HepG2 (cell line): ENCODE data around the gene NKD2. TPM values are rescaled to one million over a fixed set of nuclear protein-coding genes. Genes with fewer than 3 reads are reported as not detected.
A peak's percentile ranks its signal among the peaks of the same experiment; 100 is the strongest.

Experiments
- BCL3 ChIP-seq: sonication (generic); formaldehyde crosslinking; IDR thresholded peaks from 2 replicates; pipeline ENCODE4 v1.5.1; 2020; ENCODE audit warnings: mild to moderate bottlenecking, missing genetic modification reagents, moderate library complexity
- EZH2 ChIP-seq: conservative IDR thresholded peaks from 2 replicates; pipeline ENCODE4 v1.6.1; 2012; ENCODE audit warnings: mild to moderate bottlenecking, low read depth, low read length, moderate library complexity
- JUNB ChIP-seq: sonication (generic); formaldehyde crosslinking; IDR thresholded peaks from 2 replicates; pipeline ENCODE4 v1.8.0; 2022; ENCODE audit warnings: missing genetic modification reagents, mild to moderate bottlenecking, borderline replicate concordance
- KDM5A ChIP-seq: fragments of 200-600 bp; sonication (generic); IDR thresholded peaks from 2 replicates; pipeline ENCODE4 v1.7.0; 2018; ENCODE audit warnings: antibody characterized with exemption, mild to moderate bottlenecking, low read length, borderline replicate concordance
- MYC ChIP-seq: sonication (generic); formaldehyde crosslinking; IDR thresholded peaks from 2 replicates; pipeline ENCODE4 v1.9.0; 2021; ENCODE audit warnings: missing genetic modification reagents, borderline replicate concordance
- NFE2L2 ChIP-seq: fragments of 150-350 bp; IDR thresholded peaks from 2 replicates; pipeline ENCODE4 v1.6.1; 2014; ENCODE audit warnings: low read length
- PRDM10 ChIP-seq: sonication (generic); formaldehyde crosslinking; IDR thresholded peaks from 2 replicates; pipeline ENCODE4 v1.4.0; 2020; ENCODE audit warnings: low read depth, missing genetic modification reagents
- RNF2 ChIP-seq: fragments of 450-650 bp; conservative IDR thresholded peaks from 2 replicates; pipeline ENCODE4 v1.6.1; 2016; ENCODE audit warnings: low read depth
- RXRA ChIP-seq: sonication (generic); formaldehyde crosslinking; IDR thresholded peaks from 2 replicates; pipeline ENCODE4 v1.5.1; 2020; ENCODE audit warnings: missing genetic modification reagents
- SOX6 ChIP-seq, 2 experiments: fragments of 450-650 bp in 1 of 2; sonication (generic) in 1 of 2; formaldehyde crosslinking in 1 of 2; IDR thresholded peaks; 2 replicates each; pipeline versions ENCODE4 v1.4.0 to v1.6.1; 2017 to 2020; ENCODE audit warnings: antibody characterized with exemption in 1 of 2, mild to moderate bottlenecking in 1 of 2, missing genetic modification reagents in 1 of 2
- TFAP4 ChIP-seq: sonication (generic); IDR thresholded peaks from 2 replicates; pipeline ENCODE4 v1.6.1; 2016; ENCODE audit warnings: low read depth, borderline replicate concordance
- ZNF160 ChIP-seq: sonication (generic); formaldehyde crosslinking; IDR thresholded peaks from 2 replicates; pipeline ENCODE4 v1.8.0; 2022; ENCODE audit warnings: mild to moderate bottlenecking, inconsistent platforms, missing genetic modification reagents
- ZNF354B ChIP-seq: sonication (generic); formaldehyde crosslinking; IDR thresholded peaks from 2 replicates; pipeline ENCODE4 v1.8.0; 2022; ENCODE audit warnings: mild to moderate bottlenecking, missing genetic modification reagents
- ZNF878 ChIP-seq: sonication (generic); formaldehyde crosslinking; IDR thresholded peaks from 2 replicates; pipeline ENCODE4 v1.8.1; 2023; ENCODE audit warnings: mild to moderate bottlenecking, missing genetic modification reagents, moderate library complexity
- polyA plus RNA-seq, 8 experiments: library from polyadenylated mRNA; depleted of rRNA in 3 of 8; stranded (reverse) in 7 of 8; unstranded in 1 of 8; fragments of >200 nt; fragmentation: Illumina TruSeq in 4 of 8; extraction: Trizol in 4 of 8; gene quantifications; 2 replicates each; pipeline versions ENCODE4 v1.2.1 to v1.2.3, GENCODE V29; 2011 to 2016; ENCODE audit warnings: low read depth in 4 of 8, missing spikeins in 1 of 8, mixed read lengths in 1 of 8; ENCODE audit not compliant: insufficient read depth in 1 of 8
- total RNA-seq, 5 experiments: library from RNA; depleted of rRNA; stranded (reverse); fragments of >200 nt; fragmentation: Illumina TruSeq; extraction: Trizol; gene quantifications; 2 replicates each; pipeline ENCODE4 v1.2.3, GENCODE V29; 2016; ENCODE audit warnings: low read depth in 1 of 5
- TF ChIP-seq, protein P1 (sequence below): sonication (generic); formaldehyde crosslinking; IDR thresholded peaks from 2 replicates; pipeline ENCODE4 v1.4.0; 2020; ENCODE audit warnings: missing genetic modification reagents, mild to moderate bottlenecking, borderline replicate concordance
- TF ChIP-seq, protein P2 (sequence below): IDR thresholded peaks from 2 replicates; pipeline ENCODE4 v1.6.1; 2016

NKD2 gene
- total and polyA plus RNA-seq, 2 of the 13 experiments (the other 11 are each of a cell fraction or from before 2014, with no cell fraction given), result 0.53 to 0.82 TPM

- no peak for TF ChIP-seq ZNF160 (CRISPR knock-in tag)
- TF ChIP-seq ZNF354B (CRISPR knock-in tag), result no peak
- TF ChIP-seq ZNF878 (CRISPR knock-in tag), result no peak
- no peak for TF ChIP-seq PRDM10 (CRISPR knock-in tag)
- TF ChIP-seq JUNB, result no peak
- TF ChIP-seq, protein P1, sequence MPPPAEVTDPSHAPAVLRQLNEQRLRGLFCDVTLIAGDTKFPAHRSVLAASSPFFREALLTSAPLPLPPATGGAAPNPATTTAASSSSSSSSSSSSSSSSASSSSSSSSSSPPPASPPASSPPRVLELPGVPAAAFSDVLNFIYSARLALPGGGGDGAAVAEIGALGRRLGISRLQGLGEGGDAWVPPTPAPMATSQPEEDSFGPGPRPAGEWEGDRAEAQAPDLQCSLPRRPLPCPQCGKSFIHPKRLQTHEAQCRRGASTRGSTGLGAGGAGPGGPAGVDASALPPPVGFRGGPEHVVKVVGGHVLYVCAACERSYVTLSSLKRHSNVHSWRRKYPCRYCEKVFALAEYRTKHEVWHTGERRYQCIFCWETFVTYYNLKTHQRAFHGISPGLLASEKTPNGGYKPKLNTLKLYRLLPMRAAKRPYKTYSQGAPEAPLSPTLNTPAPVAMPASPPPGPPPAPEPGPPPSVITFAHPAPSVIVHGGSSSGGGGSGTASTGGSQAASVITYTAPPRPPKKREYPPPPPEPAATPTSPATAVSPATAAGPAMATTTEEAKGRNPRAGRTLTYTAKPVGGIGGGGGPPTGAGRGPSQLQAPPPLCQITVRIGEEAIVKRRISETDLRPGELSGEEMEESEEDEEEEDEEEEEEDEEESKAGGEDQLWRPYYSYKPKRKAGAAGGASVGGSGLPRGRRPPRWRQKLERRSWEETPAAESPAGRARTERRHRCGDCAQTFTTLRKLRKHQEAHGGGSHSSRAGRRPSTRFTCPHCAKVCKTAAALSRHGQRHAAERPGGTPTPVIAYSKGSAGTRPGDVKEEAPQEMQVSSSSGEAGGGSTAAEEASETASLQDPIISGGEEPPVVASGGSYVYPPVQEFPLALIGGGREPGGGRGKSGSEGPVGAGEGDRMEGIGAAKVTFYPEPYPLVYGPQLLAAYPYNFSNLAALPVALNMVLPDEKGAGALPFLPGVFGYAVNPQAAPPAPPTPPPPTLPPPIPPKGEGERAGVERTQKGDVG (CRISPR knock-in tag), result no peak
- TF ChIP-seq EZH2, result peak; percentile 86; the same call in 1 of the 2 replicates
- no peak for TF ChIP-seq TFAP4
- TF ChIP-seq MYC (CRISPR knock-in tag), result peak; percentile 29; the same call in 1 of the 2 replicates
- no peak for TF ChIP-seq RXRA (CRISPR knock-in tag)
- no peak for TF ChIP-seq SOX6 (IDR thresholded peaks at IDR 0.05)
- peak; percentile 19; the same call in 1 of the 2 replicates for TF ChIP-seq SOX6 (CRISPR knock-in tag; IDR thresholded peaks at IDR 0.05)
- no peak for TF ChIP-seq KDM5A
- TF ChIP-seq NFE2L2, result no peak
- TF ChIP-seq, protein P2, sequence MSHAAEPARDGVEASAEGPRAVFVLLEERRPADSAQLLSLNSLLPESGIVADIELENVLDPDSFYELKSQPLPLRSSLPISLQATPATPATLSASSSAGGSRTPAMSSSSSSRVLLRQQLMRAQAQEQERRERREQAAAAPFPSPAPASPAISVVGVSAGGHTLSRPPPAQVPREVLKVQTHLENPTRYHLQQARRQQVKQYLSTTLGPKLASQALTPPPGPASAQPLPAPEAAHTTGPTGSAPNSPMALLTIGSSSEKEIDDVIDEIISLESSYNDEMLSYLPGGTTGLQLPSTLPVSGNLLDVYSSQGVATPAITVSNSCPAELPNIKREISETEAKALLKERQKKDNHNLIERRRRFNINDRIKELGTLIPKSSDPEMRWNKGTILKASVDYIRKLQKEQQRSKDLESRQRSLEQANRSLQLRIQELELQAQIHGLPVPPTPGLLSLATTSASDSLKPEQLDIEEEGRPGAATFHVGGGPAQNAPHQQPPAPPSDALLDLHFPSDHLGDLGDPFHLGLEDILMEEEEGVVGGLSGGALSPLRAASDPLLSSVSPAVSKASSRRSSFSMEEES (CRISPR knock-in tag), result no peak
- no peak for TF ChIP-seq RNF2
- TF ChIP-seq BCL3 (CRISPR knock-in tag), result 0 out of 2 replicates have a peak, but pooled peaks have one; percentile 51
Observed at GRCh38 chr5:1004461-1005248, 3.9 kb upstream of the NKD2 start (continued).
